GM18951 (cell line): ENCODE measurements around the gene AHCYL2.
"Not testable (repeated sequence)": the region's sequence is repeated elsewhere in the genome, so short reads cannot be mapped to it uniquely, and the experiment has no call there.

Experiments
- POLR2A ChIP-seq: IDR thresholded peaks from 4 replicates; pipeline ENCODE4 v1.6.1; 2011; ENCODE audit warnings: mild to moderate bottlenecking; ENCODE audit not compliant: insufficient read length, insufficient read depth; ENCODE audit errors: extremely low read depth
- in situ Hi-C: fragments of 300-500 bp; cut with MboI; formaldehyde crosslinking; loops from one replicate; pipeline ENCODE4 v1.12.0; 2022; ENCODE audit warnings: low sequenced_read_pairs, mixed read lengths, inconsistent platforms; ENCODE audit not compliant: unreplicated experiment

The AHCYL2 gene

DNA sequence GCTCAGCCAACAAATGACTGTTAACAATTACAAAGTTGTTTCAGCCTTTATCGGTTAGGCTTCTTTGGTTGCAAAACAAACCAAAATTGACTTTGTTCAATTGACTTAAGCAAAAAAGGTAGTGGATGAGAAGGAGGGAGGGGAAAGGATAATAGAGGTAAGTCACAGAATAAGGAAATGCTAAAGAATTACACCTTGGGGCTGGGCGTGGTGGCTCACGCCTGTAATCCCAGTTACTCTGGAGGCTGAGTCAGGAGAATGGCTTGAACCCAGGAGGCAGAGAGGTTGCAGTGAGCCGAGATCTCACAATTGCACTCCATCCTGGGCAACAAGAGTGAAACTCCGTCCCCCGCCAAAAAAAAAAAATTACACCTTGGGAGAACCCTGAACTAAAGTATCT, 41.4 kb downstream of the AHCYL2 start:
- in situ Hi-C loops, result no loop called here
- no peak for TF ChIP-seq POLR2A

GRCh38 chr7:129270077-129270476, 45.2 kb downstream of the AHCYL2 start:
- TF ChIP-seq POLR2A, result no peak
- in situ Hi-C loops, result no loop called here

DNA sequence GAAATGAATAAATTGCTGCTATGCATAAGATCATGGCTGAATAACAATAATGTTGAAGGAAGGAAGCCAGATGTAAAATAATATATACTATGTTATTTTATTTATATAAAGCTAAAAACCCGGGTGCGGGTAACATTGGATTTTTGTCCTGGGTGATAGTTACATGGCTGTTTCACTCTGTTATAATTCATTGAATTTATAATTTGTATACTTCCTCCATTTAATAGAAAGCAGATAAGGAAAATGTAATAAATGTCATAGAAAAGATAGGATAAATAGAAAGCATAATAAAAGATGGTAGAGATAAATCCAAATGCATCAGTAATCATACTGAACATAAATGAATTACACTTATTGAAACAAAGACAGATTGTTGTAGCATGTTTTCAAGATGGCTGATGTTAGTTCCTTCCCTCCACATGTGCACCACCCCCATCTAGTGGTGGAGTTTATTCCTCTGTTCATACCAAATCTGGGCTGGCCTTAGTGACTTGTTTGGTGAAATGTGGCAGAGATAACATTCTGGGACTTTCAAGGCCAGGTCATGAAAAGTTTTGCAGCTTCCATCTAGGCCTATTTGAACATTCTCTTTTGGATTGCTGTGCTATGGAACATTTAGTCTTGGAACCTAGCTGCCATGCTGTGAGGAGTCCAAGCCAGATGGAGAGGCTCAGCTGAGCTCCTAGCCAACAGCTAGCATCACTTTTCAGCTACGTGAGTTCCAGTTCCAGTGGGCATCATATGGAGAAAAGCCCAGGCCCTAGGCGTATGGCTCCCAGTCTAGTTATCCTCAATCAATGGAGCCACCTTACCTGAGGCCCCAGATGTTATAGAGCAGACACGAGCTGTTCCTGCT, 46.9 kb downstream of the AHCYL2 start:
- in situ Hi-C loops, result no loop called here

GRCh38 chr7:129273936-129274335, 49.1 kb downstream of the AHCYL2 start:
- no peak for TF ChIP-seq POLR2A
- in situ Hi-C loops, result no loop called here

More for the DNA sequence above, 46.9 kb downstream of the AHCYL2 start:
- TF ChIP-seq POLR2A, result no peak

- no peak for TF ChIP-seq POLR2A
- in situ Hi-C loops, result no loop called here
These were observed 52.8 kb downstream of the AHCYL2 start for GRCh38 chr7:129277629-129278028.

GRCh38 chr7:129278688-129279087, 53.9 kb downstream of the AHCYL2 start:
- in situ Hi-C loops, result no loop called here
- no peak for TF ChIP-seq POLR2A

GRCh38 chr7:129279757-129280156, 54.9 kb downstream of the AHCYL2 start:
- no peak for TF ChIP-seq POLR2A
- in situ Hi-C loops, result no loop called here

- TF ChIP-seq POLR2A, result no peak
- in situ Hi-C loops, result no loop called here
These were observed 56.3 kb downstream of the AHCYL2 start for GRCh38 chr7:129281163-129281562.

DNA sequence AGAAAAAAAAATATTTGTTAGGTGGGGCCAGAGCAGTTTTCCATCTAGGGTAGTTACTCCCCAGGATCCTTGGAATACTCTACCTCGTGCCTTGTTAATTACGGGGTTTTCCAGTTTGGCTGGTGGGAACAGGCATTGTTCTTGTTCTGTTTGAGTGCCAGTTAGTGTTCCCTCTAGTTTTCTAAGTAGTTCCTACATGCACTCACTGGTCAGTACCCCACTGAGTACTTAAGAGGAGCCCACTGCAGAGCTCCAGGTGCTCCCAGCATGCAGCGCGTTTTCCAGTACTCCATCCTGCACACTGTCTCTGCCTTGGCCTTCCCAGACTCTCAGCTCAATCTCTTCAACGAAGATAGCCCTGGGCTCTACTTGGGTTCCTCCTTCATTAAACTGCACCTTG, 58.0 kb downstream of the AHCYL2 start:
- in situ Hi-C loops, result no loop called here
- TF ChIP-seq POLR2A, result no peak

DNA sequence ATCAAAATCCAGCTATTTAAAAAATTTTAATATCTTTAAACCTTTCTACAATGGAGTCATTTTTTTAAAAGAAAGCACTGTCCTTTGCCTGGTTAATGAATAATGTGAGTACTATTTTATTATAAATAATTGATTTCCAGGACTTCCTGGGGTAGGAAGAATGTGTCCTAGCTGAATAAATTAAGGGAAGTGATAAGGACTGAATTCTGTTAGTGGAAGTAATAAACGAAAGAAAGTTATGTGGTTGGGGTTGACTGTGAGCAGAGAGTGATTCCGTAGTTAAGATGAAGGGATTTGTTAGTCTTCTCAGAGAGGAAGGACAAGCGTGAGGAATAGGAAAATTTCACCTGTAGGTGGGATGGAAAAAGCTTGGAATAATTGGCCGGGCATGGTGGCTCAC, 59.1 kb downstream of the AHCYL2 start:
- in situ Hi-C loops, result no loop called here
- TF ChIP-seq POLR2A, result no peak

DNA sequence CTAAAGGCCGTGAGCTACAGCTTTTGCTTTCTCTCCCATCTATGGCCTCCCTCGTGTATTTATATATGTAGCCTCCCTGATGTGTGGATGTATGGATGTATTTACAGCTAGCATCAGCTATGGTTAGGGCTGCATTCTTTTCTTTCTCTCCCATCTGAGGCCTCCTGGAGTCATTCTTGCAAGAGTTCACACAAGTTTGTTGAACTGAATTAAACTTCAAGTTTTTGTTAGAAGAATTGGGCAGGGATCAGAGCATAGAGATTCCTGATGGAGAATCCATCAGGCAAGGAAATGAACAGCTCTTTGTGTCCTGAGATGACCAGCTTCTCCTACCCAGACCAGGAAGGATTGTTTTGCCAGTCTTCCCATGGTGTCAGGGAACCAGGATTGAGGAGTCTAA, 60.3 kb downstream of the AHCYL2 start:
- TF ChIP-seq POLR2A, result no peak
- in situ Hi-C loops, result no loop called here

GRCh38 chr7:129292861-129293260, 68.0 kb downstream of the AHCYL2 start:
- TF ChIP-seq POLR2A, result no peak
- in situ Hi-C loops, result no loop called here

DNA sequence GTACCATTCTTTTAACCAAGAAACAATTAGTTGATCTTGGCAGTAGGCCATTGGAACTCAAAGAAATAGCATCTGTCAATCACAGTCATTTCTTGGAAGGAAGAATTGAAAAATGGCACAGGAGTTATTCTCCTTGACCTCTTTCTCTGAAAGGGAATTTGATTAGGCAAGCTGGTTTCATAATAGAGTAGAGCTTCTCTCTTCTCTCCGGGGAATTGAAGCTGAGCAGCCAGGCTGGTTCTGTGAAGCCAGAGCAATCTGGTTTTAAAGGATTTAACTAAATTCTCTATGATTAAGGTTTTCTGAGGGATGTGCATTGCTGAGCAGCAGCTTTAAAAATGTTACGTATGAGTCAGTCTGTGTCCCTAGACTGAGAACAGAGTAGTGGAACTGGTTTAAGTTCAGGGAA, 70.2 kb downstream of the AHCYL2 start:
- in situ Hi-C loops, result loop anchor here (5.0 kb wide), 1 partner anchor 73 kb away; no protein-coding TSS in a partner anchor
- no peak for TF ChIP-seq POLR2A

- in situ Hi-C loops, result loop anchor here (5.0 kb wide), 1 partner anchor 76 kb away; no protein-coding TSS in a partner anchor
- TF ChIP-seq POLR2A, result no peak
These were observed 73.6 kb downstream of the AHCYL2 start for GRCh38 chr7:129298268-129298893.

- no peak for TF ChIP-seq POLR2A
- in situ Hi-C loops, result loop anchor here (5.0 kb wide), 1 partner anchor 78 kb away; no protein-coding TSS in a partner anchor
These were observed 75.1 kb downstream of the AHCYL2 start for GRCh38 chr7:129299889-129300288.

GRCh38 chr7:129300299-129300698, 75.5 kb downstream of the AHCYL2 start:
- in situ Hi-C loops, result not testable (repeated sequence)
